HG02623 (cell line): ENCODE measurements around the gene MPC2.
"Not testable (repeated sequence)": the region's sequence is repeated elsewhere in the genome, so short reads cannot be mapped to it uniquely, and the experiment has no call there.

Source experiments
- ATAC-seq: cut with Tn5 transposase; IDR thresholded peaks from one replicate; pipeline ENCODE4 v1.9.1; 2021; ENCODE audit warnings: moderate library complexity; ENCODE audit not compliant: unreplicated experiment

Gene MPC2

DNA sequence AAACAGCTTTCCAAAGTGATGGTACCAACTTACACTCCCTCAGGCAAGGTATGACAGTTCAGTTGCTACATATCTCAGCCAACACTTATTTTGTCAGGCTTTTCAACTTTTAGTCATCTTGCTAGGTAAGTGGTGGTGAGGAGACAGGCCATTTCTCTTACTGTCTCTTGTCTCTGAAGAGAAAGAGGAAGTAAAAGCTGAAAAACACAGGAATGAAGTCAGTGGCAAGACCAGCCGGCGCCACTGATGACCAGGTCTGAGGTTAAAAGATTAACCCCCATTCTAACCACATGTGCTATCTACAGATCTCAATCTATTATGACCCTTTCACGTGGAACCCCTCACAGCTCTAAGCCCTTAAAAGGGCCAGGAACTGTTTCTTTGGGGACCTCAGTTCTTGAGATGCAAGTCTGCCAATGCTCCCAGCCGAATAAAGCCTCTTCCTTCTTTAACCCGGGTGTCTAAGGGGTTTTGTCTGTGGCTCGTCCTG is 27.1 kb downstream of the MPC2 start:
- no peak for ATAC-seq

DNA sequence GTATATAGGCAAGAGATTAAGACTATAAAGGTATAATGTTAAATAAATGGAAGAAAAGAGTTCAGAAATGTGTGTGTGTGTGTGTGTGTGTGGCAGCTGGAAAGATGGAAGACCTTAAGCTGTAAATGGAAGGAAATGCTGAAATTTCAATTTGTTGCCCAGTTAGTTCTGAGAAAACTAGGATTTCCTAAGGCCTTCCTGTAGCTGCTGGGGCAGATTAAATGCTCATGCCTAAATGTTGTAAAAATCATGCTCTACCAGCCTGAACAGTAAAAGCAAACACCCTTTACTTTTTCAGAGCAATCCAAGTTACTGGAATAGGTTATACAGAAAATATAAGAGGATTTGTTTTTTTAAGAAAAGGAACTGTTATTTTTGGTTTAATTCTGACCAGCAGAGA is 31.2 kb downstream of the MPC2 start:
- ATAC-seq: no peak

DNA sequence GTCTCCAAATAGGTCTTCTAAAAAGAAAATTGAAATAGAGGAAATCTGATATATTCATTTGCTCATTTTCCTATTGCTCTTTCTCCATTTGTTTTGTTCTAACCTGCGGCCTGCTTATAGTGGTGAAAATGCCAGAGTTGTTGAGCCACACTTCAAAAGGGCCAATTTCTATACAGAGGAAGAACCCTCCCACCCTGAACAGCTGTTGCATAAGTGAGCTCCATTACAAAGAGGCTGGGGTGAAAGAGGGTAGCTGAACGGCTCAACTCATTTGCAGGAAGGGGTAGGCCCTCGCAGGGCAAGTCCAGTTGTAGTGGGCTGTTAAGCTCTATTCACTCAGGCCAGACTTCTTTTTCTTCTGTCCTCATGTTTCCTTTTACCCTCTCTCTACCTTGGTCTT is 31.7 kb downstream of the MPC2 start:
- no peak for ATAC-seq

DNA sequence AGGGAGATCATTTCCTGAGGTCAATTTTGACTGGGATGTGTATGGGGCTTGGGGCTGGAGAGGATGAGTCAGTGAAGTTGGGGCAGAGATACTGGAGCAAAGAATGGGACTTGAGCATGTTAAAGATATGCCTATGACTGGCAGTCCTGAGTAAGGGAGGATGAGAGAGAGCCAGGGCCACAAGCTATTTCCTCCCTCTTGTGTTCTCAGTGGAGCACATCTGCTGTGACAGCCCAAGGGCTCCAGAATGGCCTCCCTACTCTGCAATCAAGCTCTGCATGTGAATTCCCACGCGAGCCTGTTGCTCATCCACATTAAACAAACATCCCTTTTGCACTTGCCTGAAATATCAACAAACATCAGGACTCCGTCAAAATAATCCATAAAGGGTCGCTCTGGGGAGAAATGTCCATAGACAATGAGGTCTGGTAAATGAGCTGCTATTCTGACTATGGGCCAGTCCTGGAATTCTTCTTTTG is 32.2 kb downstream of the MPC2 start:
- no peak for ATAC-seq

DNA sequence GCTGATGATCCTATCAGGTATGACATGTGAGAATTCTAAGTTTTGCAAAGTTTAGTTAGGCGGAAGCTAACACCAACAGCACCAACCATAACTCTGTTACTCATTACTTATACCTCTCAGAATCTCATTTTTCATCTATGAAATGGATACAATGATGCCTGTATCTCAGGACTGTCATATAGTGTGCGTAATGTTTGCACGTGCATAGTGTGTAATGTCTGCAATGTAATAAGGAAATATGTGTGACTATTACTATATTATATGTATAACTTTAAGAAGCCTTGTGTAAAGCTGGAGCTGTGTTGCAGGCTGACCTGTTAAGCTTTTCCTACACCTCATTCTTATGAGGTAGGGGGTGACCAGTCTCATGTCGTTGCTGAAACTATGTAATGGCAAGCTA is 36.0 kb downstream of the MPC2 start:
- no peak for ATAC-seq

DNA sequence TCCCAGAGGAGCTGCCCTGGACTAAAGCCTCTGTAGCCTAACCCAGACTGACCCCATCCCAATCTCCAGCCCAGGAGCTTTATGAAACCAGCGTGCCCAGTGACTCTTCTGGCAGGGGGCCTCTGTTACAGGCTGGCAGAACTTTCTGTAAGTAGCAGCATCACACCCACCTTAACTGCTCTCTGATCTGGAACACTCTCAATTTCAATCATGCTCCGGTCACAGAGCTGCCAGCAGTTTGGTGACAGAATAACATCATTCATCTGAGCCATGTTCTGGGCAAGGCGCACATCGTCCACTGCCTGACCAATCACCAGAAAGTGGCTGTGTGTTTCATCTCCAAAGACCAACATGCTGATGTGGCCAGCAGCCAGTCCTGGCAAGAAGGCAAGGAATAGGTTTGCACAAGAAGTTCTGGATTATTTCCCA is 37.6 kb downstream of the MPC2 start:
- peak; percentile 79 for ATAC-seq

DNA sequence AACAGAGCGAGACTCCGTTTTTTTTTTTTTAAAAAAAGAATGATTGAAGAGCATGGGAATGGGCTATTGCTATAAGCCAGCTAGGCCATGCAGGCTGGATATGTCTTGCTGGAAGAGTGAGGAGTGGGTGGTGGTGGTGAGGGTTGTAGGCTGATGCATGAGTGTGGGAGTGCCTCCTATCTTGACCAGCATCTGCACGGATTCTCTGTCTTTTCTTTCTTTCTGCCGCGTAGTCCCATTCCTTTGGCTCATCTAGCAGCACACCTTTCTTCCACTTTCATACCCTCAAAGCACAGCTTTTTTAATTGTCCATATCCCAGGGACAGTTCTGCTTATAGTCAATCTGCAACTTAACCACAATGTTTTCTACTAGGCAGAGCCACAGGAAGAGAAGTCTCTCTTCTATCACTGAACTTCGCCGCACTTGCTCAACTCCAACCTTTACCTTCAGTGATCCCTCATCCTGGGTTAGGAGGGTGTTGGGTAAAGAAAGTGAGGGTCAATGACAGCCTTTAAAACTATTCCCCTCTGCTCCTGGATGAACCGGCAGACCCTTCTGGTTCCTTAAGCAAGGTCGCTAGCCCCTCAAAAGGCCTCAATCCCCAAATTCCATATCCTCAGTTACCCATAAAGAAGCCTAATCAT is 38.2 kb downstream of the MPC2 start:
- no peak for ATAC-seq

DNA sequence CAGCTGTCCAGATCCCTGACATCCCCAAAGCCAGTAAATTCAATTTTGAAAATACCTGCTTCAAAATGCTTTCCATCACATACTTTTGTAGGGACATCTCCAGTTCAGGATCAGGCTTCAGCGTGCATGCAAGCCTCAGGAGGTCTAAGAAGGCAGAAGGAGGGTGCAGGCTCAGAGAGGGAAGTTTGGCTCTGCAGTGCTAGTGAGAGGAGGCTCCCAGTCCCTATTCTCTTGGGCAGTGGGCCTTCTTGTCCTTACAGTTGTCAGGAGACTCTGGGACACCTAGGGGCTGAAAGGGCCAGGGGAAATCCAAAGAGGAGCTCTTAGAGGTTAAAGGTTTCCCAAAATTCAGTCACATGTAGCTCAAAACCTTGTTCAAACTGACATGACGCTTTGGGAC is 43.1 kb downstream of the MPC2 start:
- ATAC-seq: no peak

DNA sequence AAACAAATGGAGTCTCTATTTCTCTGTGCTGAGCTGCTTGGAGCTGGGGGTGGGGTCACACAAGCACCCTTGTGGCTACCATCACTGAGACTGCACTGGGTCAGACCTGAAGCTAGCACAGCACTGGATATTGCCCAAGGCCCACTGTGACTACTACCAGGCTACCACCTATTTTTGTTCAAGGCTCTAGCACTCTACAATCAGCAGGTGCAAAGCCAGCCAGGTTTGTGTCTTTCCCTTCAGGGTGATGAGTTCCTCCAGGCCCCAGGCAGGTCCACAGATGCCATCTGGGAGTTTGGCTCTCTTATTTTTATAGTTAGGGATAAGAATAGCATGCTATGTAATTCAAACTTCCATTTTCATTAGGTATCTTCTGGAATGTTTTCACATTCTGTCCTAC is 46.5 kb downstream of the MPC2 start:
- no peak for ATAC-seq

DNA sequence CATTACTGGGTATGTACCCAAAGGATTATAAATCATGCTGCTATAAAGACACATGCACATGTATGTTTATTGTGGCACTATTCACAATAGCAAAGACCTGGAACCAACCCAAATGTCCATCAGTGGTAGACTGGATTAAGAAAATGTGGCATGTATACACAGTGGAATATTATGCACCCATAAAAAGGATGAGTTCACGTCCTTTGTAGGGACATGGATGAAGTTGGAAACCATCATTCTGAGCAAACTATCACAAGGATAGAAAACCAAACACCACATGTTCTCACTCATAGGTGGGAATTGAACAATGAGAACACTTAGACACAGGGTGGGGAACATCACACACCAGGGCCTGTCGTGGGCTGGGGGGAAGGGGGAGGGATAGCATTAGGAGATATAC is 49.7 kb downstream of the MPC2 start:
- ATAC-seq: not testable (repeated sequence)

DNA sequence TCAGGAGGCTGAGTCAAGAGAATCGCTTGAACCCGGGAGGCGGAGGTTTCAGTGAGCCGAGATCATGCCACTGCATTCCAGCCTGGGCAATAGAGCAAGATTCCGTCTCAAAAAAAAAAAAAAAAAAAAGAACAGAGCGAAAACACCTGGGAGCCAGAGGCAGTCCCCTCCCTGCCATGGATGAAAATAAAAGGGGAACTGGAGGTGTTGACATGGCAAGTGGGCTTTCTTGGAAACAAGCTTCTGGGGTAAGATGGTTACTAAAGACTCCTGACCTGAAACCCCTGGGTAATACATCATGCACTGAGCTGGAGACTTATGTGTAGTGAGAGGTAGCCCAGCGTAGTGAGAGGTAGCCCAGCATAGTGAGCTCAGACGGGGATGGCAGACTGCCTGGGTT is 54.5 kb downstream of the MPC2 start:
- no peak for ATAC-seq

DNA sequence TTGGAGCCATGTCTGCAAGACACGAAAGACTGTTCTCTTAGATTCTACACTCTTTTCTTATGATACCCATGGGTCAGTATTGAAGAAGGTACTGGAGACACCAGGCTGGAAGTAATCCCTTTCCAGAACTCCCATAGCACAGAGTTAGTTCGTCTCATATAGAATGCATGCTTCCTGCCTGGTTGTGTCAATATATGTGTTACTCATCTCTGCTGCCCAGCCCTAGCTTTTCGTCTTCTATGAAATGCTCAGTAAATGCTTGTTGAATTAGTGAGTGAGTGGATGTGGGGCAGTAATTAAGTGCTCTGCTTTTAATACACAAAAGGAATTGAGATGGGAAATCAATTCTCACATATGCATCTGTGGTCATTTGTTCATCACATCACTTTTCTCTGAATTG is 55.1 kb downstream of the MPC2 start:
- no peak for ATAC-seq

DNA sequence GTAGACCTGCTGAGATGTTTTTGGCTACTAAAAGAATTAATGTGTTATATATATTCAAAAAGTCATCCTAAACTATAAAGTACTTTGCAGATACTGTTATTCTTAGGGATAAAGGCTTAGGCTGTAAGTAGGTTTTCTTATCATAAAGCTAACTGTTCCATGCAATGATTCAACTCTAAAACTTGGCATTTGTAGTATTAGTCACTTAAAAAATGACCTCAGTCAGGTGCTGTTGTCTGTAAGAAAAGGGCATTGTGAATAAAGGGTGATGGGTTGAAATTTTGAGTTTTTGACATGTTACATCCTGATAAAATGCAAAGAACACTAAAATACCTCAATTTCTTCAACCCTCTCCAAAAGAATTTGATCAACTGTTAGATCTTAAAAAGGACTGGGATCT is 55.8 kb downstream of the MPC2 start:
- no peak for ATAC-seq

DNA sequence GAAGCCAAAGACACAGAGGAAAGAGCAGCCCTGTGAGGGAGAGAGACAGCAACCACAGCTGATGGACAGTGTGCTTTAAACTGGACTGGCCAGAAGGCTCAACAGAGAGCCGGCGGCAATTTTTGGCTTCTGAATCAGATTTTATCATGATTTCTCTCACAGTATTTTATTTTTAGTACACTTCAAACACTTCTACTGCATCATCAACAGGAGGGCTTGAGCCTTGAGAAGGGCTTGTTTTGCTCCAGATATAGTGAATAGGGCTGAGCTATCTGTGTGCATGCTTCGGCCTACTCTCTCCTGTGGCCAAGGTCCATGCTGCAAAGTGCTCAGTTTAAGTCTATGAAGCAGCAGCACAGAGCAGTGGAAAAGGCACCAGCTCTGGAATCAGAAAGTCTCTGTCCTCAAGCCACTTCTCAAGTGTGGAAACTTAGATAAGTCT is 56.3 kb downstream of the MPC2 start:
- ATAC-seq: no peak

DNA sequence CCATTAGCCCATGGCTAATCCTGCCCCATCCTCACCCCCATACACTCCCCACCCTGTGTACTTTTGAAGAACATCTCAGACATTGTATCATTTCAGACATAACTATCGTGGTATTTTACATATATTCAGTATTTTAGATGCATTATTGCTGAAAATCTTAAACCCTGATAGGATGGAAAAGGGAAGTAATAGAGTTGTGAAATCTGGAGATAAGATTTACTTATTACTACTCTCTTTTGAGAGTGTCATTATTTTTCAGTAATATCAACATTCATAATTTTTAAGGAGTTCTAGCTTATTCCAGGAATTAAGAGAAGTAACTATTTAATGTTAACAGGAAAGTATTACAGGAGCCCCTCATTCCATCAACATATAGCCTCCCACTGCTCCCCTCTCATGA is 57.4 kb downstream of the MPC2 start:
- ATAC-seq: no peak

DNA sequence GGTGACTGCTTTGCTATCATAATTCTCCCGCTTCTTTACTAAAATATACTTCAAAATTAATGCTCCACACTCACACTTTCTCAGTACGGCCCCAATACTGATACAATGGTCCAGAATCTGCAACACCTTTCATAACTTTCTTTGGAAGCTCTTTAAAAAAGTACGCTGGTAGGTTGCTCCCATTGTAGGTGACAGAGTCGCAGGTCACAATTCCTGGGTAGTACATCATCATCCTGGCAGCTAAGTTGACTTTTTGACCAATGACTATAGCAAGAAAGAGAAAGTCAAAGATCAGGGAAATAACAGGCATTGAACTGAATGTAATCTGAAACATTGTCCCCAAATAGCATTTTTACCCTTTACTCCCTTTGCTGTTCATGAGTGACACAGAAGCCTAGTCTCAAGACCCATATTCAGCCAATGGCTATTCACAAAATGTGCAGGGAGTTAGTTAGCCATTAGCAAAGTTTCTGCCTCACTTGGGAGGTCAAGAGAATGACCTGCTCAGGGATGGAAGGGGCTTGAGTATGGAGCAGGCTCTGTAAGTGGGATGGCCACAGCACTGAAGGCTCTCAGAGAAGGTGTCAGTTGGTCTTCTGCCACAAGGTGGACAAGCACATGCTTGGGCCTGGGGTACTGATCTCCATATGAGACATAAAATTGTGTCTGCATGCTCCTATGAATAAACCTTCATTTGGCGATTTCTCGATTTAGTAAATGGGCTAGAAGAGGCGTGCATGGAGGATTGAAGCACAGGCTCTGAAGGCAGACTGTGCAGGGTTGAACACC is 58.3 kb downstream of the MPC2 start:
- no peak for ATAC-seq

DNA sequence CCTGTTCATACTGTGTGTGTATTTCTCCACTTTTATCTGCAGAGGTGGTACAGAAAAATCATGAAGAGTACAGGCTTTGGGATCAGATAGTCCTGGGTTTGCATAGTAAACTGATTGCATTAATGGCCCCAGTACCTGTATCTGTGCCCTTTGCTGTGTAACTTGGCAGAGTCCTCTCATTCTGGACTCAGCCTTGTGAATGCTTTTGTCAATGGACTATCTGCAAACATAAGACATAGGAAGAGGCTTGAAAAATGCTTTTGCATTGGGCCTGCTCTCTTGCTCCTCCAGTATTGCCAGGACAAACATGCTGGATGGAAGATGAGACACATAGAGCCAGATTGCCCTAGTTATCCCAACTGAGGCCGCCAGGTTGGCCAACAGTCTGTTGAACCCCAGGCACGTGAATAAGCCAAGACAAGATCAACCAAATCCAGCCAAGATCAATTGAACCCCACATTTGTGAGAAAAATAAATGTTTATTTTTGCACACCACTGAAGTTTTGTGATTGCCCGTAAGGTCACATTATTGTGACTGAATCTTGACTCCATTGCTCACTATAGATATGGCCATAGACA is 60.2 kb downstream of the MPC2 start:
- ATAC-seq: no peak

DNA sequence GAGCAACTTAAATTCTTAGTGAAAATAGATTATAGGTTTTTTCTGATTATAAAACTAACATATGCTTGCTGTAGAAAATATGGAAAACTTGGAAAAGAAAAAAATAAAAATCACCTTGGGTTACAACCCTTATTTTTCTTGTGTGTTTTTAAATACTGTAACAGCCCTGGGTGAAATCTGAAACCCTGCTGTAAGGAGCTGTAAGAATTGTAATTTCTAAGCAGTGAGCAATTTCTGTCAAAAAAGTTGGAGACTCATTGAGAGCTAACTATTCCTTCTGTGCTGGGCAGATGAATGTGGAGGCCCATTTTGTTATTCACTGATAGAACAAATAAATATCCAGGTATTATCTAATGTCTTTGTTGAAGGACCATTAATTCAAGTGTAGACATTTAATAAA is 65.5 kb downstream of the MPC2 start:
- ATAC-seq: no peak

DNA sequence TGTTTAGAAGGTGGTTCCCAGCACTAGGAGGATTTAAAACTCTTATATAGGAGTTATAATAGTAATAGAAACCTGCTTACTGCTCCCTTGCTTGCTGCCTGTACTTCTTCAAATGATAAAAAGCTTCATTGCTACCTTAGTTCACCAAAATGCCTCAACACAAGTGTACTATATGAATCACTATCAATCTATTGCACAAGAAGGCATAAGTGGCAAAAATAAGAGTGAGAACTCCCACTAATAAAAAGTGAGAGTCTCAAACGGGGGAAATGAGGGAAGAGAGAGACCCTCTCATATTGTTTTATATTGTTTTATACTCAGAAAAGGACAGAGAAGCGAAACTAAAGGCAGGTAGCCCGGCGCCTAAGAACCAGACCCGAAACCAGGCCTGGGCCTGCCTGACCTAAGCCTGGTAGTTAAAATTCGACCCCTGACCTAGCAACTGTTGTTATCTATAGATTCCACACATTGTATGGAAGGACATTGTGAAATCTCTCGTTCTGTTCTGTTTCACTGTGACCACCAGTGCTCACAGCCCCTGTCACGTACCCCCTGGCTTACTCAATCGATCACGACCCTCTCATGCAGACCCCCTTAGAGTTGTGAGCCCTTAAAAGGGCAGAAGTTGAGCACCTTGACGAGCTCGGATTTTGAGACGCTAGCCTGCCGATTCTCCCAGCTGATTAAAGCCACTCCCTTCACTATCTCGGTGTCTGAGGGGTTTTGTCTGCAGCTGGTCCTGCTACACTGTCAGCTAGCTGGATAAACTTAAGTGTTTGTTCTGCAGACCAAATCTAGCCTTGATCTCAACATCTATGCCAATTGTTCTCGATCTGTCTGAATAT is 67.5 kb downstream of the MPC2 start:
- not testable (repeated sequence) for ATAC-seq

DNA sequence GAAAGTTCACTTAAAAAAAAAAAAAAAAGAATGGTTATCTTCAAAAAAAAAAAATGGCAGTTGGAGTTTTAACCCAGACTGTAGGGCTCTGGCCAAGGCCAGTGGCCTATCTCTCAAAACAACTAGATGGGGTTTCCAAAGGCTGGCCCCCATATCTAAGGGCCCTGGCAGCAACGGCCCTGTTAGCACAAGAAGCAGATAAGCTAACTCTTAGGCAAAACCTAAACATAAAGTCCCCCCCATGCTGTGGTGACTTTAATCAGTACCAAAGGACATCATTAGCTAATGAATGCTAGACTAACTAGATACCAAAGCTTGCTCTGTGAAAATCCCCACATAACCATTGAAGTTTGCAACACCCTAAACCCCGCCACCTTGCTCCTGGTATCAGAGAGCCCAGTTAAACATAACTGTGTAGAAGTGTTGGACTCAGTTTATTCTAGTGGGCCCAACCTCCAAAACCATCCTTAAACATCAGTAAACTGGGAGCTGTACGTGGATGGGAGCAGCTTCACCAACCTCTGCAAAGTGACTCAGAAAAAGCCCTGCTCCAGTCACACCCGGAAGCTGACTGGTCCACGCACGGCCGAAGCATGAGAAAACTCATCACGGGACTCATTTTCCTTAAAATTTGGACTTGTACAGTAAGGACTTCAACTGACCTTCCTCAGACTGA is 70.0 kb downstream of the MPC2 start:
- not testable (repeated sequence) for ATAC-seq
